IMR-90 (cell line): ENCODE measurements around the gene MAP3K5. TPM values are rescaled to one million over a fixed set of nuclear protein-coding genes. Genes with fewer than 3 reads are reported as not detected.

Experiments
- ATAC-seq: fragments of 200-7000 bp; cut with Tn5 transposase; 2 replicates; pipeline ENCODE4 v1.9.1; 2020; ENCODE audit warnings: low read depth, mild to moderate bottlenecking, moderate library complexity
- BruUV-seq: library from RNA; stranded (reverse); fragments of 400-500 nt; replicated peaks from 2 replicates; lab custom pipeline; 2021; lab: Mats Ljungman, UMichigan
- CTCF ChIA-PET: fragments of 300-600 bp; formaldehyde crosslinking; extraction: SDS; loops from one replicate; lab custom pipeline; 2021; ENCODE audit warnings: antibody characterized with exemption; lab: Yijun Ruan, JAX
- POLR2A ChIA-PET: fragments of 300-600 bp; sonication (Branson Sonifier 250); formaldehyde crosslinking; loops from one replicate; lab custom pipeline; 2022; ENCODE audit warnings: antibody characterized with exemption; ENCODE audit not compliant: unreplicated experiment; lab: Charles Lee
- DNase-seq: peaks from one replicate; pipeline ENCODE4 v3.0.0; 2013
- H2AFZ ChIP-seq: replicated peaks from 2 replicates; pipeline ENCODE3; 2013; ENCODE audit warnings: low read length, mild to moderate bottlenecking; ENCODE audit not compliant: poor library complexity
- H2AK5ac ChIP-seq: 2 replicates; pipeline ENCODE4 v1.6.1; 2013; ENCODE audit warnings: low read depth, low read length, inconsistent platforms
- H2AK9ac ChIP-seq: replicated peaks from 2 replicates; pipeline ENCODE3; 2013; ENCODE audit warnings: mild to moderate bottlenecking, low read depth, low read length, moderate library complexity; ENCODE audit not compliant: poor library complexity
- H2BK120ac ChIP-seq: 2 replicates; pipeline ENCODE4 v1.6.1; 2013; ENCODE audit warnings: low read depth, low read length, inconsistent platforms
- H2BK15ac ChIP-seq: 3 replicates; pipeline ENCODE4 v1.6.1; 2013; ENCODE audit warnings: low read depth, low read length, inconsistent platforms
- H2BK20ac ChIP-seq: 2 replicates; pipeline ENCODE4 v1.6.1; 2013; ENCODE audit warnings: low read depth, mild to moderate bottlenecking, inconsistent platforms, low read length, moderate library complexity
- H2BK5ac ChIP-seq: 2 replicates; pipeline ENCODE4 v1.6.1; 2013; ENCODE audit warnings: mild to moderate bottlenecking, low read depth, low read length, inconsistent platforms; ENCODE audit not compliant: poor library complexity, severe bottlenecking
- H3K14ac ChIP-seq: replicated peaks from 2 replicates; pipeline ENCODE4 v1.6.1; 2013; ENCODE audit warnings: low read depth, low read length, inconsistent platforms
- H3K18ac ChIP-seq: 2 replicates; pipeline ENCODE4 v1.6.1; 2013; ENCODE audit warnings: low read depth, low read length, control low read depth
- H3K23ac ChIP-seq: 2 replicates; pipeline ENCODE4 v1.6.1; 2013; ENCODE audit warnings: low read depth, low read length, inconsistent platforms
- H3K27ac ChIP-seq: 2 replicates; pipeline ENCODE4 v1.5.1; 2013; ENCODE audit warnings: mild to moderate bottlenecking, control low read depth, low read length; ENCODE audit not compliant: insufficient read depth
- H3K27me3 ChIP-seq: 2 replicates; pipeline ENCODE4 v1.6.1; 2013; ENCODE audit warnings: low read length; ENCODE audit not compliant: control insufficient read depth, insufficient read depth
- H3K36me3 ChIP-seq: 2 replicates; pipeline ENCODE4 v1.6.1; 2013; ENCODE audit warnings: low read length, mixed read lengths; ENCODE audit not compliant: control insufficient read depth, insufficient read depth
- H3K4ac ChIP-seq: 2 replicates; pipeline ENCODE4 v1.6.1; 2013; ENCODE audit warnings: low read depth, low read length, inconsistent platforms
- H3K4me1 ChIP-seq: 2 replicates; pipeline ENCODE4 v1.6.1; 2013; ENCODE audit warnings: low read length, mixed read lengths; ENCODE audit not compliant: control insufficient read depth, insufficient read depth
- H3K4me2 ChIP-seq: 2 replicates; pipeline ENCODE4 v1.6.1; 2013; ENCODE audit warnings: low read depth, mild to moderate bottlenecking, control low read depth, low read length, moderate library complexity
- H3K4me3 ChIP-seq: 2 replicates; pipeline ENCODE4 v1.5.1; 2013; ENCODE audit warnings: low read depth, mild to moderate bottlenecking, control low read depth, low read length, moderate library complexity; ENCODE audit not compliant: insufficient read depth
- H3K56ac ChIP-seq: 2 replicates; pipeline ENCODE4 v1.6.1; 2013; ENCODE audit warnings: low read length, inconsistent platforms; ENCODE audit not compliant: insufficient read depth; ENCODE audit errors: extremely low read depth
- H3K79me1 ChIP-seq, 2 experiments: 2 replicates each; pipeline ENCODE4 v1.6.1; 2013; ENCODE audit warnings: low read length in 2 of 2, inconsistent platforms in 1 of 2, low read depth in 1 of 2
- H3K9ac ChIP-seq: 2 replicates; pipeline ENCODE4 v1.6.1; 2013; ENCODE audit warnings: low read depth, low read length, control low read depth
- H3K9me1 ChIP-seq: 2 replicates; pipeline ENCODE4 v1.6.1; 2013; ENCODE audit warnings: low read length, inconsistent platforms; ENCODE audit not compliant: insufficient read depth
- H3K9me3 ChIP-seq: 2 replicates; pipeline ENCODE4 v1.6.1; 2013; ENCODE audit warnings: low read length; ENCODE audit not compliant: control insufficient read depth, insufficient read depth
- H4K20me1 ChIP-seq: 2 replicates; pipeline ENCODE4 v1.6.1; 2013; ENCODE audit warnings: low read length, inconsistent platforms; ENCODE audit not compliant: insufficient read depth
- H4K5ac ChIP-seq: 2 replicates; pipeline ENCODE4 v1.6.1; 2013; ENCODE audit warnings: mild to moderate bottlenecking, low read depth, low read length, control low read depth
- H4K8ac ChIP-seq, 2 experiments: 2 replicates each; pipeline ENCODE4 v1.6.1; 2013; ENCODE audit warnings: low read depth in 2 of 2, low read length in 2 of 2, control low read depth in 1 of 2, inconsistent platforms in 1 of 2
- H4K91ac ChIP-seq: 2 replicates; pipeline ENCODE4 v1.6.1; 2013; ENCODE audit warnings: low read depth, low read length, inconsistent platforms; ENCODE audit not compliant: insufficient read depth
- BHLHE40 ChIP-seq: fragments of 150-350 bp; IDR thresholded peaks from 2 replicates; pipeline ENCODE4 v1.6.1; 2016; ENCODE audit warnings: mild to moderate bottlenecking, low read depth, low read length
- CEBPB ChIP-seq: IDR thresholded peaks from 2 replicates; pipeline ENCODE4 v1.6.1; 2012; ENCODE audit warnings: low read depth, low read length, improper control_type of control experiment
- CHD1 ChIP-seq: IDR thresholded peaks from 2 replicates; pipeline ENCODE4 v1.6.1; 2012; ENCODE audit warnings: low read depth, low read length, improper control_type of control experiment
- CTCF ChIP-seq: conservative IDR thresholded peaks from 2 replicates; pipeline ENCODE4 v1.5.1; 2012; ENCODE audit warnings: mild to moderate bottlenecking, low read depth, low read length, improper control_type of control experiment
- ELK1 ChIP-seq: fragments of 150-350 bp; IDR thresholded peaks from 2 replicates; pipeline ENCODE4 v1.6.1; 2016; ENCODE audit warnings: low read depth, mild to moderate bottlenecking, low read length, moderate library complexity, borderline replicate concordance
- FOS ChIP-seq: fragments of 150-350 bp; IDR thresholded peaks from 2 replicates; pipeline ENCODE4 v1.6.1; 2016; ENCODE audit warnings: low read depth, low read length
- MAZ ChIP-seq: IDR thresholded peaks from 2 replicates; pipeline ENCODE4 v1.6.1; 2012; ENCODE audit warnings: low read depth, mild to moderate bottlenecking, low read length, improper control_type of control experiment, moderate library complexity, borderline replicate concordance
- MXI1 ChIP-seq: IDR thresholded peaks from 2 replicates; pipeline ENCODE4 v1.6.1; 2012; ENCODE audit warnings: low read depth, mild to moderate bottlenecking, low read length, moderate library complexity, borderline replicate concordance
- NFE2L2 ChIP-seq: fragments of 150-350 bp; IDR thresholded peaks from 2 replicates; pipeline ENCODE4 v1.6.1; 2016; ENCODE audit warnings: low read depth, mild to moderate bottlenecking, low read length
- POLR2A ChIP-seq: IDR thresholded peaks from 2 replicates; pipeline ENCODE4 v1.6.1; 2012; ENCODE audit warnings: mild to moderate bottlenecking, low read depth, low read length
- RAD21 ChIP-seq: IDR thresholded peaks from 2 replicates; pipeline ENCODE4 v1.6.1; 2012; ENCODE audit warnings: low read length, improper control_type of control experiment
- RCOR1 ChIP-seq: IDR thresholded peaks from 2 replicates; pipeline ENCODE4 v1.6.1; 2012; ENCODE audit warnings: mild to moderate bottlenecking, low read length, improper control_type of control experiment; ENCODE audit not compliant: insufficient replicate concordance
- RFX5 ChIP-seq: IDR thresholded peaks from 2 replicates; pipeline ENCODE4 v1.8.0; 2012; ENCODE audit warnings: low read depth, mild to moderate bottlenecking, low read length, moderate library complexity
- SMC3 ChIP-seq: fragments of 150-350 bp; IDR thresholded peaks from 2 replicates; pipeline ENCODE4 v1.6.1; 2016; ENCODE audit warnings: low read depth, mild to moderate bottlenecking, antibody characterized with exemption, low read length, moderate library complexity
- USF2 ChIP-seq: fragments of 150-350 bp; IDR thresholded peaks from 2 replicates; pipeline ENCODE4 v1.6.1; 2017; ENCODE audit warnings: mild to moderate bottlenecking, antibody characterized with exemption, low read length, low read depth
- WGBS, 2 experiments: methylation state at CpG; one replicate each; pipeline versions ENCODE4 v1.1.5 to v1.1.7; 2013; ENCODE audit warnings: missing lambda C conversion rate in 2 of 2; ENCODE audit not compliant: insufficient read length in 1 of 2; ENCODE audit errors: extremely low coverage in 2 of 2; 5-methylcytosine and 5-hydroxymethylcytosine counted together
- dilution Hi-C: fragments of 300-500 bp; cut with HindIII; formaldehyde crosslinking; loops from one replicate; pipeline ENCODE4 v1.14.3; 2018; ENCODE audit warnings: low sequenced_read_pairs; ENCODE audit not compliant: unreplicated experiment
- in situ Hi-C: fragments of 300-500 bp; cut with MboI; formaldehyde crosslinking; loops from 3 replicates; pipeline ENCODE4 v1.14.3; 2019; ENCODE audit warnings: low sequenced_read_pairs, inconsistent platforms, mixed read lengths
- intact Hi-C: fragments of 100-400 bp; cut with micrococcal nuclease; formaldehyde crosslinking; loops from 2 replicates; pipeline ENCODE4 v1.10.0; 2022
- polyA plus RNA-seq, 3 experiments: library from polyadenylated mRNA; depleted of rRNA; stranded (reverse); fragments of >200 nt; gene quantifications; 2 replicates each; pipeline ENCODE4 v1.2.3, GENCODE V29; 2012; ENCODE audit warnings: low replicate concordance in 1 of 3
- total RNA-seq: library from RNA; depleted of rRNA; stranded (reverse); fragments of >200 nt; gene quantifications from 2 replicates; pipeline ENCODE4 v1.2.3, GENCODE V29; 2012

Gene MAP3K5
- total and polyA plus RNA-seq, 2 of the 4 experiments (the other 2 are of a cell fraction), result 5.4 to 17.6 TPM

- ATAC-seq, result no peak
Observed at GRCh38 chr6:136666041-136666440, 126.2 kb downstream of the MAP3K5 start.

More at GRCh38 chr6:136666041-136666440, 126.2 kb downstream of the MAP3K5 start:
- Histone ChIP-seq H3K23ac (no peak overlapping the region), H2BK5ac (no peak overlapping the region), H3K56ac (no peak overlapping the region), H4K5ac (no peak overlapping the region), H3K79me1 (no peaks in the 10 kb centered on the region; a peak in 1 of 4 replicates), H4K20me1 (no peaks in the 10 kb centered on the region), H3K14ac (no peak overlapping the region), H2BK20ac (no peak overlapping the region), H3K27ac (no peak overlapping the region), H3K9me3 (no peaks in the 10 kb centered on the region), H3K4me3 (no peak overlapping the region), H4K8ac (no peak overlapping the region), H2BK15ac (no peak overlapping the region), H2AK9ac (no peak overlapping the region), H3K4me2 (no peak overlapping the region), H3K4me1 (no peaks in the 10 kb centered on the region), H3K18ac (no peak overlapping the region), H4K91ac (no peak overlapping the region), H3K9me1 (no peaks in the 10 kb centered on the region), H2AK5ac (no peak overlapping the region), H3K36me3 (0 out of 2 replicates have a peak, but pooled peaks cover 2% of the 10 kb centered on the region), H2AFZ (no peak overlapping the region), H3K9ac (no peak overlapping the region), H2BK120ac (no peak overlapping the region), H3K4ac (no peak overlapping the region), H3K27me3 (no peaks in the 10 kb centered on the region)
- intact Hi-C loops, result loop anchor here (5.0 kb wide), 1 partner anchor 126 kb away; the partner anchor contains the start of gene MAP3K5
- DNase-seq, result no peak
- TF ChIP-seq RAD21 (no peak), RFX5 (no peak), ELK1 (no peak), POLR2A (no peak), MAZ (no peak), BHLHE40 (no peak), CTCF (no peak), NFE2L2 (no peak), CHD1 (no peak), CEBPB (no peak), SMC3 (no peak), FOS (no peak), RCOR1 (no peak), USF2 (no peak), MXI1 (no peak)
- in situ Hi-C loops, result no loop called here
- dilution Hi-C loops, result no loop called here
- CTCF ChIA-PET, result interaction anchor here (1.9 kb wide), 1 partner anchor 126 kb away, joined by 5 read pairs; the partner anchor contains the start of gene MAP3K5
- POLR2A ChIA-PET, result no interaction called here
- BruUV-seq, result no TSS peak
- whole genome bisulfite sequencing, 2 experiments, result no CpG with 5 or more reads among the region's 1 CpG
